K562 (cell line): ENCODE results near the gene MACROD2.

Experiments used
- BCL6 ChIP-seq: fragments of 250-450 bp; sonication (Bioruptor Pico); IDR thresholded peaks from 2 replicates; pipeline ENCODE4 v1.4.0; 2020
- CTCF ChIP-seq, 3 experiments: IDR thresholded peaks in 2 of 3; conservative IDR thresholded peaks in 1 of 3; 2 replicates each; pipeline ENCODE4 v1.5.1; 2011 to 2012; ENCODE audit warnings: low read length in 3 of 3, mild to moderate bottlenecking in 3 of 3, control low read depth in 2 of 3, improper control_type of control experiment in 1 of 3, inconsistent platforms in 1 of 3, low read depth in 1 of 3, mixed read lengths in 1 of 3, moderate library complexity in 1 of 3; ENCODE audit not compliant: insufficient read depth in 2 of 3
- ELF4 ChIP-seq: fragments of 450-650 bp; formaldehyde crosslinking; IDR thresholded peaks from 2 replicates; pipeline ENCODE4 v1.4.0; 2022; ENCODE audit warnings: missing genetic modification characterization
- EZH2 ChIP-seq: IDR thresholded peaks from 2 replicates; pipeline ENCODE4 v1.6.1; 2012; ENCODE audit warnings: low read depth, mild to moderate bottlenecking, inconsistent platforms, low read length, borderline replicate concordance
- FOXJ3 ChIP-seq: sonication (generic); formaldehyde crosslinking; IDR thresholded peaks from 2 replicates; pipeline ENCODE4 v1.4.0; 2020; ENCODE audit warnings: mild to moderate bottlenecking, missing genetic modification reagents
- PTRF ChIP-seq: fragments of 450-650 bp; IDR thresholded peaks from 2 replicates; pipeline ENCODE4 v1.6.1; 2016; ENCODE audit warnings: mild to moderate bottlenecking, missing genetic modification characterization, missing compliant biosample characterization
- SMAD4 ChIP-seq: fragments of 250-450 bp; sonication (Bioruptor Pico); conservative IDR thresholded peaks from 2 replicates; pipeline ENCODE4 v1.8.0; 2021; ENCODE audit warnings: inconsistent platforms, mild to moderate bottlenecking, moderate library complexity
- TGIF2 ChIP-seq: sonication (generic); formaldehyde crosslinking; IDR thresholded peaks from 2 replicates; pipeline ENCODE4 v1.8.1; 2022; ENCODE audit warnings: mild to moderate bottlenecking, missing genetic modification reagents, moderate library complexity
- YY1 ChIP-seq, 3 experiments: IDR thresholded peaks; 2 replicates each; pipeline ENCODE4 v1.6.1; 2011; ENCODE audit warnings: low read length in 2 of 3, mild to moderate bottlenecking in 2 of 3, moderate library complexity in 2 of 3, borderline replicate concordance in 1 of 3, control low read depth in 1 of 3, low read depth in 1 of 3; ENCODE audit not compliant: insufficient read depth in 3 of 3, insufficient replicate concordance in 2 of 3, control insufficient read depth in 1 of 3, insufficient read length in 1 of 3; ENCODE audit errors: extremely low read depth in 1 of 3
- ZNF436 ChIP-seq: fragments of 250-450, 450-650 bp; sonication (Bioruptor Pico); formaldehyde crosslinking; IDR thresholded peaks from 2 replicates; pipeline ENCODE4 v1.7.0; 2020; ENCODE audit warnings: mild to moderate bottlenecking
- ZNF444 ChIP-seq: fragments of 250-450 bp; sonication (Bioruptor Pico); IDR thresholded peaks from 2 replicates; pipeline ENCODE4 v1.4.0; 2020; ENCODE audit warnings: mild to moderate bottlenecking, moderate library complexity

- TF ChIP-seq BCL6 (CRISPR knock-in tag) (no peak), ZNF436 (CRISPR knock-in tag) (no peak), EZH2 (no peak), PTRF (tag) (no peak), CTCF (IDR thresholded peaks at IDR 0.05 in 2 of 3, conservative IDR thresholded peaks at IDR 0.05 in 1 of 3; ENCODE audit: insufficient read depth in 2 of 3, low read depth in 1 of 3, low read length in 3 of 3) (no peak), TGIF2 (CRISPR knock-in tag) (no peak), FOXJ3 (no peak), YY1 (IDR thresholded peaks at IDR 0.05; ENCODE audit: borderline replicate concordance in 1 of 3, control insufficient read depth in 1 of 3, extremely low read depth in 1 of 3, insufficient read depth in 3 of 3, insufficient read length in 1 of 3, insufficient replicate concordance in 2 of 3, low read depth in 1 of 3, low read length in 2 of 3) (no peak), SMAD4 (CRISPR knock-in tag) (no peak), ZNF444 (CRISPR knock-in tag) (no peak), ELF4 (CRISPR knock-in tag) (no peak)
Observed at GRCh38 chr20:15930311-15931305, 1935.3 kb downstream of the MACROD2 start.
